Measurements from ENCODE around the gene CHRNG.

Gene CHRNG

GRCh38 chr2:232539298-232540231 lies at the start of gene CHRNG:
Gene CHRNG (plus strand): TSS chr2:232539692. CDS start chr2:232539748, 56 bp downstream.
- no peak for DNase-seq (ENCODE audit: low spot score)

GRCh38 chr2:232490221-232491138 lies 49.0 kb upstream of the CHRNG start:
- no peak for DNase-seq (ENCODE audit: low spot score)

- DNase-seq (ENCODE audit: low spot score): no peak
Observed at GRCh38 chr2:232491139-232491780, 48.2 kb upstream of the CHRNG start.

- no peak for DNase-seq (ENCODE audit: low spot score)
Observed at GRCh38 chr2:232492236-232492848, 47.1 kb upstream of the CHRNG start.

- no peak for DNase-seq (ENCODE audit: low spot score)
Observed at GRCh38 chr2:232492963-232493700, 46.4 kb upstream of the CHRNG start.

GRCh38 chr2:232493701-232494474 lies 45.6 kb upstream of the CHRNG start:
- DNase-seq (ENCODE audit: low spot score): no peak

- DNase-seq (ENCODE audit: low spot score): no peak
Observed at GRCh38 chr2:232494542-232494941, 45.0 kb upstream of the CHRNG start.

GRCh38 chr2:232495292-232495691 lies 44.2 kb upstream of the CHRNG start:
- DNase-seq (ENCODE audit: low spot score): no peak

- DNase-seq (ENCODE audit: low spot score): no peak
Observed at GRCh38 chr2:232496501-232497270, 42.8 kb upstream of the CHRNG start.

GRCh38 chr2:232497348-232497747 lies 42.1 kb upstream of the CHRNG start:
- no peak for DNase-seq (ENCODE audit: low spot score)

GRCh38 chr2:232498452-232498851 lies 41.0 kb upstream of the CHRNG start:
- no peak for DNase-seq (ENCODE audit: low spot score)

GRCh38 chr2:232501331-232501771 lies 38.1 kb upstream of the CHRNG start:
- no peak for DNase-seq (ENCODE audit: low spot score)

GRCh38 chr2:232501794-232502390 lies 37.6 kb upstream of the CHRNG start:
- no peak for DNase-seq (ENCODE audit: low spot score)

GRCh38 chr2:232502511-232502910 lies 37.0 kb upstream of the CHRNG start:
- DNase-seq (ENCODE audit: low spot score): no peak

GRCh38 chr2:232502911-232503808 lies 36.3 kb upstream of the CHRNG start:
- no peak for DNase-seq (ENCODE audit: low spot score)

- DNase-seq (ENCODE audit: low spot score): no peak
Observed at GRCh38 chr2:232503809-232504323, 35.6 kb upstream of the CHRNG start.

- DNase-seq (ENCODE audit: low spot score): no peak
Observed at GRCh38 chr2:232504438-232504837, 35.1 kb upstream of the CHRNG start.

GRCh38 chr2:232505856-232506255 lies 33.6 kb upstream of the CHRNG start:
- DNase-seq (ENCODE audit: low spot score): no peak
